Adrenal gland (tissue), 19 donors: Measurements from ENCODE around the gene CDH19. TPM values are rescaled to one million over a fixed set of nuclear protein-coding genes. Genes with fewer than 3 reads are reported as not detected.

Source experiments
- DNase-seq, 7 donors: peaks; one replicate each; pipeline ENCODE4 v3.0.0-alpha.2; 2019 to 2020
- H3K27ac ChIP-seq, 5 donors: fragments of 200-600 bp; sonication (generic) in 4 of 5; 1 replicate in 3 of 5; 2 replicates in 2 of 5; pipeline versions ENCODE4 v1.5.1 to v1.8.0; 2016 to 2020; ENCODE audit warnings: mild to moderate bottlenecking in 1 of 5
- H3K27me3 ChIP-seq: fragments of 200-600 bp; 2 replicates; pipeline ENCODE4 v1.8.0; 2021
- H3K36me3 ChIP-seq, 2 donors: fragments of 200-600 bp; replicated peaks in 1 of 2; 1 replicate in 1 of 2; 2 replicates in 1 of 2; pipeline versions ENCODE4 v1.5.1 to v1.8.0; 2018 to 2022
- H3K4me1 ChIP-seq, 2 donors: fragments of 200-600 bp; replicated peaks in 1 of 2; 1 replicate in 1 of 2; 2 replicates in 1 of 2; pipeline versions ENCODE4 v1.5.1 to v1.8.0; 2018 to 2021
- H3K4me3 ChIP-seq, 4 donors: fragments of 200-600 bp; sonication (generic) in 3 of 4; one replicate each; pipeline ENCODE4 v1.5.1; 2016 to 2018
- H3K9me3 ChIP-seq, 3 donors: fragments of 200-600 bp; sonication (generic) in 1 of 3; replicated peaks in 1 of 3; 1 replicate in 2 of 3; 2 replicates in 1 of 3; pipeline versions ENCODE4 v1.5.1 to v1.8.0; 2016 to 2021
- POLR2A ChIP-seq, 2 donors: fragments of 450-650 bp; IDR thresholded peaks; one replicate each; pipeline ENCODE4 v1.6.1; 2017; ENCODE audit warnings: antibody characterized with exemption in 2 of 2, mild to moderate bottlenecking in 2 of 2, moderate library complexity in 1 of 2
- WGBS, 4 donors: extraction: QIAGEN DNeasy Blood & Tissue Kit in 2 of 4; methylation state at CpG; one replicate each; pipeline versions ENCODE4 v1.1.5 to v1.1.7; 2013 to 2017; 5-methylcytosine and 5-hydroxymethylcytosine counted together
- intact Hi-C, 2 donors: fragments of 100-400 bp; cut with DNase I; formaldehyde crosslinking; loops; one replicate each; pipeline versions ENCODE4 v1.14.1 to v1.15.0; 2022 to 2023
- long read RNA-seq, 10 donors: library from polyadenylated mRNA in 3 of 10; unstranded in 2 of 10; stranded (forward) in 1 of 10; transcript quantifications; one replicate each; pipeline ENCODE4 v2.0.0 and lab custom pipeline, GENCODE V29; 2021 to 2026
- polyA plus RNA-seq, 3 donors: library from polyadenylated mRNA; stranded (reverse); fragments of 200-250 nt in 2 of 3; fragments of 350-450 nt in 1 of 3; fragmentation: Illumina TruSeq in 1 of 3; extraction: RNeasy Lipid Tissue Mini Kit (QIAGEN cat#74804) in 1 of 3; gene quantifications; one replicate each; pipeline ENCODE4 v1.2.3, GENCODE V29; 2013 to 2014
- total RNA-seq, 9 donors: library from RNA; depleted of rRNA in 4 of 9; stranded (reverse); fragments of >200 nt in 4 of 9; fragments of 120-200 nt in 1 of 9; fragmentation: NEBNext Ultra II Directional in 1 of 9; extraction: Animal tissue kit (Norgen Biotek cat#: 25700) in 1 of 9; gene quantifications; one replicate each; pipeline versions ENCODE4 v1.1.0 to v1.2.4, GENCODE V29; 2013 to 2023
- TF ChIP-seq, protein P1 (sequence below), 6 experiments: fragments of 450-650 bp in 4 of 6; fragments of 200-600 bp in 2 of 6; sonication (generic) in 1 of 6; IDR thresholded peaks; 1 replicate in 5 of 6; 2 replicates in 1 of 6; pipeline versions ENCODE4 v1.5.1 to v1.8.0; 2016 to 2021; ENCODE audit warnings: antibody characterized with exemption in 6 of 6, mild to moderate bottlenecking in 2 of 6, moderate library complexity in 1 of 6
- donor health status: healthy with polysubstance abuse.
- donor health status: Bipolar disorder and iron deficiency.
- donor health status: DM: yes; HTN: yes; CAD: no.
- donor health status: DM: no; HTN: no; CAD: no.
- donor health status: DM: no; HTN: no; CAD: no.
- donor health status: DM: yes; HTN: yes; CAD: no.

Gene CDH19, protein sequence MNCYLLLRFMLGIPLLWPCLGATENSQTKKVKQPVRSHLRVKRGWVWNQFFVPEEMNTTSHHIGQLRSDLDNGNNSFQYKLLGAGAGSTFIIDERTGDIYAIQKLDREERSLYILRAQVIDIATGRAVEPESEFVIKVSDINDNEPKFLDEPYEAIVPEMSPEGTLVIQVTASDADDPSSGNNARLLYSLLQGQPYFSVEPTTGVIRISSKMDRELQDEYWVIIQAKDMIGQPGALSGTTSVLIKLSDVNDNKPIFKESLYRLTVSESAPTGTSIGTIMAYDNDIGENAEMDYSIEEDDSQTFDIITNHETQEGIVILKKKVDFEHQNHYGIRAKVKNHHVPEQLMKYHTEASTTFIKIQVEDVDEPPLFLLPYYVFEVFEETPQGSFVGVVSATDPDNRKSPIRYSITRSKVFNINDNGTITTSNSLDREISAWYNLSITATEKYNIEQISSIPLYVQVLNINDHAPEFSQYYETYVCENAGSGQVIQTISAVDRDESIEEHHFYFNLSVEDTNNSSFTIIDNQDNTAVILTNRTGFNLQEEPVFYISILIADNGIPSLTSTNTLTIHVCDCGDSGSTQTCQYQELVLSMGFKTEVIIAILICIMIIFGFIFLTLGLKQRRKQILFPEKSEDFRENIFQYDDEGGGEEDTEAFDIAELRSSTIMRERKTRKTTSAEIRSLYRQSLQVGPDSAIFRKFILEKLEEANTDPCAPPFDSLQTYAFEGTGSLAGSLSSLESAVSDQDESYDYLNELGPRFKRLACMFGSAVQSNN
- total RNA-seq (1 to 10 TPM in 8 of 9 donors, under 1 TPM in 1; 0.42 to 7.4 (median 3.0) TPM), polyA plus RNA-seq (1 to 10 TPM; 4.5 to 6.3 (median 6.2) TPM)
- long read RNA-seq, donor 1, partial matches to known transcripts, result 188 of 188 reads
- long read RNA-seq, donor 1, other reads (novel, unspliced or antisense), result 0 of 188 reads
- long read RNA-seq, donor 2, result 0 reads
- long read RNA-seq, donor 3, result 0 reads
- long read RNA-seq, donor 4, partial matches to known transcripts, result 1 of 1 reads
- long read RNA-seq, donor 4, other reads (novel, unspliced or antisense), result 0 of 1 reads
- long read RNA-seq, donor 5, full-length matches to known transcripts, result 3 of 3 reads
- long read RNA-seq, donor 5, partial matches to known transcripts, result 0 of 3 reads
- long read RNA-seq, donor 5, other reads (novel, unspliced or antisense), result 0 of 3 reads
- long read RNA-seq, donor 6, full-length matches to known transcripts, result 1 of 3 reads
- long read RNA-seq, donor 6, partial matches to known transcripts, result 1 of 3 reads
- long read RNA-seq, donor 6, other reads (novel, unspliced or antisense), result 1 of 3 reads
- long read RNA-seq, donor 7, result 0 reads
- long read RNA-seq, donor 8, result 0 reads
- long read RNA-seq, donor 9, result 0 reads
- long read RNA-seq, donor 10, result 0 reads

DNA sequence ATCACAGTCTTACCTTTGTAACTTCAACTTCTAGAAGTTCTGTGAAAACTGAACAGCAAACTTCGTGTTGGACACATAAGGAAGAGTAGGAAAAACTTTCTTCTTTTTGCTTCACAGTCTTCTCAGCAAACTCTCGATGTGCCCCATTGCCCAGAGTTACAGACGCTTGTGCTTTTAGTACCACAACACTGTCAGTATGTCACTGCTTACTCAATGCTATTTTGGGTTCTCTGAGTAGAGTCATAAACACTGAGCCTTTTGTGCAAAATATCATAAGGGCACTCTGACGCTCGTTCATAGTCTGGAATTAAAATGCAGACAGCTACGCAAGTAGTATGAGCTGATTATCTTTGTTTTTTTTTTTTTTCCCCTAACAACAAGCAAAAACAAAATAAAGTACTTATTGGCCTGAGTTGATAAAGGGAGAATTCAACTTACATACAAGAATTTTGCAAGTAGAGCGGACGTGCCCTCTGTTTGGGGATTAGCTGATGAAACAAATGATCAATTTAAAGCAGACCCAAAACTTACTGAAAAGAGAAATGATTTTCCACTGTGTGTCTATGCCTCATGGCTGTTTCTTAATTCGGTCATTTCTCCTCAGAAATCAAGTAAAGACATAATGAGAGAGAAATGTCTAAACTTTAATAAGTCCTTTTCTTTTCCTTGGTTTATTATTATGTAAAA is at the start of gene CDH19:
TSS of gene CDH19 (minus strand) at position 150 of the 687 bp plus-strand sequence. CDS start 31,886 bp downstream, outside the sequence.
- TF ChIP-seq, protein P1, sequence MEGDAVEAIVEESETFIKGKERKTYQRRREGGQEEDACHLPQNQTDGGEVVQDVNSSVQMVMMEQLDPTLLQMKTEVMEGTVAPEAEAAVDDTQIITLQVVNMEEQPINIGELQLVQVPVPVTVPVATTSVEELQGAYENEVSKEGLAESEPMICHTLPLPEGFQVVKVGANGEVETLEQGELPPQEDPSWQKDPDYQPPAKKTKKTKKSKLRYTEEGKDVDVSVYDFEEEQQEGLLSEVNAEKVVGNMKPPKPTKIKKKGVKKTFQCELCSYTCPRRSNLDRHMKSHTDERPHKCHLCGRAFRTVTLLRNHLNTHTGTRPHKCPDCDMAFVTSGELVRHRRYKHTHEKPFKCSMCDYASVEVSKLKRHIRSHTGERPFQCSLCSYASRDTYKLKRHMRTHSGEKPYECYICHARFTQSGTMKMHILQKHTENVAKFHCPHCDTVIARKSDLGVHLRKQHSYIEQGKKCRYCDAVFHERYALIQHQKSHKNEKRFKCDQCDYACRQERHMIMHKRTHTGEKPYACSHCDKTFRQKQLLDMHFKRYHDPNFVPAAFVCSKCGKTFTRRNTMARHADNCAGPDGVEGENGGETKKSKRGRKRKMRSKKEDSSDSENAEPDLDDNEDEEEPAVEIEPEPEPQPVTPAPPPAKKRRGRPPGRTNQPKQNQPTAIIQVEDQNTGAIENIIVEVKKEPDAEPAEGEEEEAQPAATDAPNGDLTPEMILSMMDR (IDR thresholded peaks at IDR 0.05), result no peak
- no peak for TF ChIP-seq POLR2A (IDR thresholded peaks at IDR 0.05)
- DNase-seq, result no peak
- Histone ChIP-seq H3K36me3 (no peaks in the 10 kb centered on the region), H3K9me3 (no peaks in the 10 kb centered on the region), H3K4me3 (no peak within 1 kb of the TSS), H3K27me3 (no peaks in the 10 kb centered on the region), H3K27ac (no peak within 1 kb of the TSS), H3K4me1 (no peaks in the 10 kb centered on the region)
- intact Hi-C loops, result no loop called here
- 62 to 71% (median 68%) methylated on average over 9 of the region's 9 CpGs for WGBS, 4 donors

DNA sequence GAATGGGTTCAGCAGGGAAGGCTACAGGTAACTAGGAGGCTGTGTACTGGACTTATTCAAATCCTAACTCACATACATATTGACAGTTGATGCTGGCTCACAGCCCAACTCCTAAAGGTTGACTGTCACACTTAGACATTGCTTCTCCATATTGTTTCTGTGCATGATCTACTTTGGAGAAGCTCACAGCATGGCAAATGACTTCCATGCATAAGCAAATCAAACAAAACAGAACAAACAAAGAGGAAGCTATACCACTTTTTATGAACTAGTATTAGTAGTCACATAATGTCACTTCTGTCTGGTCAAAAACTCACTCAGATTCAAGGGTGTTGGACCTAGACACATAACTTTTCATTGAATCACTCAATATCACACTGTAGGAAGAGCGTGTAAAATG is 43.8 kb upstream of the CDH19 start:
- Histone ChIP-seq H3K4me3 (no peak overlapping the region), H3K27me3 (no peaks in the 10 kb centered on the region), H3K27ac (no peak overlapping the region), H3K36me3 (no peaks in the 10 kb centered on the region), H3K4me1 (no peaks in the 10 kb centered on the region), H3K9me3 (no peaks in the 10 kb centered on the region)
- TF ChIP-seq, protein P1 (IDR thresholded peaks at IDR 0.05), result no peak
- TF ChIP-seq POLR2A (IDR thresholded peaks at IDR 0.05), result no peak
- 83 to 97% (median 91%) methylated on average over 1 of the region's 1 CpG for WGBS, 4 donors
- no peak for DNase-seq
- intact Hi-C loops, result no loop called here

DNA sequence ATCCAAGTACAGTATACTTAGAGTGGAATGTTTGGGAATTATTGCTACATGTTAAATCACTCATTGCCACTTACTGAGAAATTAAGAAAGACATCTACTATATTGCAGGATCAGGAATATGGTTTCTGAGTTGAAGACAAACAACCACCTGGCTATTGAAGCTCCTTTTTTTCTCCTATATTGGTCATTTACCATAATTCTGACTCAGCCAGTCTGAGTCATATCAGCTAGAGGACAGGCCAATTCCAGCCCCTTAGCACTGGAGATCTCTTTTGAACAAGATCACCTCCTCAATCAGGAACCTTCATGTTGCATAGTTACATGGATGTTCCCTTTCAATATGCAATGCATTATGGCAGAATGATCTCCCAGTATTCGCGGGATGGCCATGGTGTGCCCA is 42.7 kb upstream of the CDH19 start:
- TF ChIP-seq, protein P1 (IDR thresholded peaks at IDR 0.05), result no peak
- TF ChIP-seq POLR2A (IDR thresholded peaks at IDR 0.05), result no peak
- Histone ChIP-seq H3K36me3 (no peaks in the 10 kb centered on the region), H3K27ac (no peak overlapping the region), H3K27me3 (no peaks in the 10 kb centered on the region), H3K9me3 (no peaks in the 10 kb centered on the region), H3K4me1 (no peaks in the 10 kb centered on the region), H3K4me3 (no peak overlapping the region)
- 89 to 98% (median 95%) methylated on average over 2 of the region's 2 CpGs for WGBS, 4 donors
- no peak for DNase-seq
- intact Hi-C loops, result no loop called here
